HCT116 (cell line): ENCODE data around the gene HEG1. TPM values are rescaled to one million over a fixed set of nuclear protein-coding genes. Genes with fewer than 3 reads are reported as not detected.

Source experiments
- ATAC-seq: fragments of 200-7000 bp; cut with Tn5 transposase; 2 replicates; pipeline ENCODE4 v1.9.1; 2020; ENCODE audit warnings: mild to moderate bottlenecking, moderate library complexity
- BruUV-seq: library from RNA; stranded (reverse); fragments of 400-500 nt; replicated peaks from 2 replicates; lab custom pipeline; 2021; lab: Mats Ljungman, UMichigan
- CTCF ChIA-PET: fragments of 300-600 bp; sonication (Branson Sonifier 250); formaldehyde crosslinking; loops from one replicate; lab custom pipeline; 2021; ENCODE audit warnings: antibody characterized with exemption; lab: Charles Lee
- POLR2A ChIA-PET: fragments of 300-600, 350-600 bp; sonication (Branson Sonifier 250); formaldehyde crosslinking; loops from one replicate; lab custom pipeline; 2021; ENCODE audit warnings: antibody characterized with exemption; lab: Charles Lee
- RAD21 ChIA-PET, 2 experiments: fragments of 300-600 bp; sonication (Branson Sonifier 250); formaldehyde crosslinking; loops; one replicate each; lab custom pipeline; 2023; ENCODE audit warnings: low total read pairs in 2 of 2; ENCODE audit not compliant: uncharacterized antibody in 2 of 2, unreplicated experiment in 2 of 2, low non-redundant PET in 1 of 2; lab: Charles Lee
- DNase-seq: peaks from one replicate; pipeline ENCODE4 v3.0.0-alpha.2; 2010; ENCODE audit warnings: low read depth, low spot score
- H2AFZ ChIP-seq: fragments of 200-600 bp; shearing (Covaris generic), sonication (generic); 2 replicates; pipeline ENCODE4 v1.6.1; 2017; ENCODE audit warnings: low read depth, mixed run types, mixed read lengths, antibody characterized with exemption, low read length; ENCODE audit not compliant: poor library complexity, severe bottlenecking
- H3K27ac ChIP-seq: 2 replicates; pipeline ENCODE4 v1.5.1; 2012; ENCODE audit warnings: low read depth, low read length
- H3K27me3 ChIP-seq: fragments of 200-600 bp; sonication (generic); 2 replicates; pipeline ENCODE4 v1.6.1; 2016; ENCODE audit warnings: mixed run types, low read length, mixed read lengths; ENCODE audit not compliant: insufficient read depth
- H3K36me3 ChIP-seq, 2 experiments: fragments of 200-500 bp in 1 of 2; fragments of 200-600 bp in 1 of 2; sonication (Bioruptor generic) in 1 of 2; sonication (generic) in 1 of 2; 2 replicates each; pipeline versions ENCODE4 v1.5.1 to v1.6.1; 2014 to 2016; ENCODE audit warnings: low read length in 2 of 2, inconsistent platforms in 1 of 2, mixed read lengths in 1 of 2, mixed run types in 1 of 2; ENCODE audit not compliant: insufficient read depth in 2 of 2, control insufficient read depth in 1 of 2
- H3K4me1 ChIP-seq, 2 experiments: fragments of 200-600 bp in 1 of 2; sonication (generic) in 1 of 2; 2 replicates each; pipeline versions ENCODE4 v1.5.1 to v1.6.1; 2012 to 2017; ENCODE audit warnings: low read length in 2 of 2, inconsistent platforms in 1 of 2, mild to moderate bottlenecking in 1 of 2, mixed read lengths in 1 of 2, mixed run types in 1 of 2, moderate library complexity in 1 of 2; ENCODE audit not compliant: insufficient read depth in 2 of 2, control insufficient read depth in 1 of 2
- H3K4me2 ChIP-seq: fragments of 200-600 bp; sonication (generic); 2 replicates; pipeline ENCODE4 v1.6.1; 2017; ENCODE audit warnings: mixed run types, low read length, mixed read lengths
- H3K4me3 ChIP-seq, 2 experiments: fragments of 200-600 bp in 1 of 2; sonication (generic) in 1 of 2; replicated peaks in 1 of 2; 2 replicates each; pipeline ENCODE4 v1.5.1; 2011 to 2016; ENCODE audit warnings: low read length in 2 of 2, control low read depth in 1 of 2, low read depth in 1 of 2, mild to moderate bottlenecking in 1 of 2, mixed read lengths in 1 of 2, mixed run types in 1 of 2
- H3K79me2 ChIP-seq: fragments of 200-600 bp; sonication (generic); 2 replicates; pipeline ENCODE4 v1.6.1; 2017; ENCODE audit warnings: mild to moderate bottlenecking, mixed run types, low read length, moderate library complexity, mixed read lengths; ENCODE audit not compliant: insufficient read depth
- H3K9ac ChIP-seq: fragments of 200-600 bp; sonication (generic); 2 replicates; pipeline ENCODE4 v1.6.1; 2016; ENCODE audit warnings: low read length, mixed read lengths
- H3K9me2 ChIP-seq: fragments of 200-600 bp; sonication (generic), shearing (Covaris generic); 2 replicates; pipeline ENCODE4 v1.6.1; 2017; ENCODE audit warnings: mixed run types, mild to moderate bottlenecking, moderate library complexity; ENCODE audit not compliant: insufficient read depth
- H3K9me3 ChIP-seq, 2 experiments: fragments of 200-500 bp in 1 of 2; fragments of 200-600 bp in 1 of 2; sonication (Bioruptor generic) in 1 of 2; sonication (generic) in 1 of 2; 2 replicates each; pipeline ENCODE4 v1.6.1; 2014 to 2017; ENCODE audit warnings: low read length in 2 of 2, mixed read lengths in 2 of 2, inconsistent platforms in 1 of 2, low read depth in 1 of 2, mild to moderate bottlenecking in 1 of 2, mixed run types in 1 of 2, moderate library complexity in 1 of 2; ENCODE audit not compliant: control insufficient read depth in 1 of 2, insufficient read depth in 1 of 2
- H4K20me1 ChIP-seq: fragments of 200-600 bp; sonication (generic), shearing (Covaris generic); 2 replicates; pipeline ENCODE4 v1.6.1; 2017; ENCODE audit warnings: mixed run types, mild to moderate bottlenecking, moderate library complexity; ENCODE audit not compliant: insufficient read depth
- ATF3 ChIP-seq: IDR thresholded peaks from 2 replicates; pipeline ENCODE4 v1.6.1; 2012
- CEBPB ChIP-seq: IDR thresholded peaks from 2 replicates; pipeline ENCODE4 v1.6.1; 2012; ENCODE audit warnings: low read depth
- ELF1 ChIP-seq: IDR thresholded peaks from 2 replicates; pipeline ENCODE4 v1.6.1; 2012; ENCODE audit warnings: low read depth, borderline replicate concordance
- EZH2phosphoT487 ChIP-seq: fragments of 200-600 bp; IDR thresholded peaks from 2 replicates; pipeline ENCODE4 v1.6.1; 2018; ENCODE audit warnings: antibody characterized with exemption, borderline replicate concordance
- FOSL1 ChIP-seq: IDR thresholded peaks from 2 replicates; pipeline ENCODE4 v1.6.1; 2012; ENCODE audit warnings: low read depth
- JUND ChIP-seq: IDR thresholded peaks from 2 replicates; pipeline ENCODE4 v1.6.1; 2012
- POLR2AphosphoS5 ChIP-seq: IDR thresholded peaks from 2 replicates; pipeline ENCODE4 v1.6.1; 2011; ENCODE audit warnings: mild to moderate bottlenecking, low read depth, low read length, moderate library complexity
- SIN3A ChIP-seq: IDR thresholded peaks from 2 replicates; pipeline ENCODE4 v1.6.1; 2012; ENCODE audit warnings: low read depth
- SP1 ChIP-seq: IDR thresholded peaks from 2 replicates; pipeline ENCODE4 v1.6.1; 2012; ENCODE audit warnings: low read depth
- SRF ChIP-seq: IDR thresholded peaks from 2 replicates; pipeline ENCODE4 v1.6.1; 2012; ENCODE audit warnings: low read depth
- TCF7L2 ChIP-seq: IDR thresholded peaks from 2 replicates; pipeline ENCODE4 v1.7.0; 2011; ENCODE audit warnings: borderline replicate concordance, inconsistent platforms; ENCODE audit not compliant: insufficient read depth, insufficient read length; ENCODE audit errors: extremely low read depth
- YY1 ChIP-seq: IDR thresholded peaks from 2 replicates; pipeline ENCODE4 v1.6.1; 2011; ENCODE audit warnings: low read length, low read depth, moderate library complexity, mild to moderate bottlenecking; ENCODE audit not compliant: insufficient replicate concordance; ENCODE audit errors: extremely low read depth
- intact Hi-C: fragments of 100-400 bp; cut with micrococcal nuclease; formaldehyde crosslinking; loops from 2 replicates; pipeline ENCODE4 v1.10.0; 2022
- total RNA-seq: library from RNA; stranded (reverse); gene quantifications from one replicate; pipeline ENCODE4 v1.2.1, GENCODE V29; 2021; ENCODE audit not compliant: unreplicated experiment

HEG1 gene
- total RNA-seq, 1 experiment from 2014 or later: 2.6 TPM

GRCh38 chr3:125058529-125058928 is 2.7 kb upstream of the HEG1 start:
- intact Hi-C loops: no loop called here
- Histone ChIP-seq H3K4me3 (no peak overlapping the region), H2AFZ (no peak overlapping the region), H3K27me3 (peaks cover 9% of the 10 kb centered on the region; the same call in 1 of the 2 replicates), H3K4me1 (peaks cover 15 to 37% of the 10 kb centered on the region in 2 experiments; a peak in 3 of 4 replicates), H3K36me3 (no peaks in the 10 kb centered on the region), H3K9me3 (no peaks in the 10 kb centered on the region), H3K79me2 (no peaks in the 10 kb centered on the region), H3K9ac (no peak overlapping the region), H3K4me2 (no peak overlapping the region), H4K20me1 (no peaks in the 10 kb centered on the region), H3K27ac (no peak overlapping the region), H3K9me2 (no peaks in the 10 kb centered on the region)
- BruUV-seq: no TSS peak
- ATAC-seq (no peak), DNase-seq (no peak)
- POLR2A ChIA-PET: no interaction called here
- CTCF ChIA-PET: no interaction called here
- RAD21 ChIA-PET: no interaction called here
- TF ChIP-seq EZH2phosphoT487: no peak
- no peak for TF ChIP-seq ELF1
- TF ChIP-seq SP1: no peak
- no peak for TF ChIP-seq POLR2AphosphoS5
- no peak for TF ChIP-seq SRF
- TF ChIP-seq TCF7L2: no peak
- TF ChIP-seq CEBPB: no peak
- no peak for TF ChIP-seq ATF3
- TF ChIP-seq JUND: no peak
- no peak for TF ChIP-seq YY1
- TF ChIP-seq SIN3A: no peak
- TF ChIP-seq, all 23 proteins: peak for 0

GRCh38 chr3:125057186-125057850 is 1.5 kb upstream of the HEG1 start:
- ChIA-PET RAD21 (no interaction called here), CTCF (no interaction called here), POLR2A (no interaction called here)
- peaks cover 12 to 26% of the 10 kb centered on the region in 2 experiments; a peak in 3 of 4 replicates for H3K4me1 ChIP-seq
- H3K4me3 ChIP-seq: no peak overlapping the region
- H4K20me1 ChIP-seq: no peaks in the 10 kb centered on the region
- DNase-seq (no peak), ATAC-seq (no peak)
- H2AFZ ChIP-seq: no peak overlapping the region
- H3K79me2 ChIP-seq: no peaks in the 10 kb centered on the region
- no peaks in the 10 kb centered on the region for H3K9me2 ChIP-seq
- peak; percentile 45; the same call in 1 of the 2 replicates for TF ChIP-seq FOSL1
- no peak for TF ChIP-seq JUND
- no peak for TF ChIP-seq SIN3A
- no peak for TF ChIP-seq SRF
- H3K36me3 ChIP-seq: no peaks in the 10 kb centered on the region
- intact Hi-C loops: no loop called here
- no peaks in the 10 kb centered on the region for H3K9me3 ChIP-seq
- H3K27me3 ChIP-seq: peaks cover 9% of the 10 kb centered on the region; the same call in 1 of the 2 replicates
- H3K27ac ChIP-seq: no peak overlapping the region
- H3K9ac ChIP-seq: no peak overlapping the region
- BruUV-seq: no TSS peak
- peak overlapping the region; percentile 81 for H3K4me2 ChIP-seq
